NCI-H1105 (cell line): ENCODE measurements around the gene GBP7.
"Not testable (repeated sequence)": the region's sequence is repeated elsewhere in the genome, so short reads cannot be mapped to it uniquely, and the experiment has no call there.

Source experiments
- DNase-seq: peaks from one replicate; lab custom pipeline; 2025; lab: John Stamatoyannopoulos, UW

The GBP7 gene

DNA sequence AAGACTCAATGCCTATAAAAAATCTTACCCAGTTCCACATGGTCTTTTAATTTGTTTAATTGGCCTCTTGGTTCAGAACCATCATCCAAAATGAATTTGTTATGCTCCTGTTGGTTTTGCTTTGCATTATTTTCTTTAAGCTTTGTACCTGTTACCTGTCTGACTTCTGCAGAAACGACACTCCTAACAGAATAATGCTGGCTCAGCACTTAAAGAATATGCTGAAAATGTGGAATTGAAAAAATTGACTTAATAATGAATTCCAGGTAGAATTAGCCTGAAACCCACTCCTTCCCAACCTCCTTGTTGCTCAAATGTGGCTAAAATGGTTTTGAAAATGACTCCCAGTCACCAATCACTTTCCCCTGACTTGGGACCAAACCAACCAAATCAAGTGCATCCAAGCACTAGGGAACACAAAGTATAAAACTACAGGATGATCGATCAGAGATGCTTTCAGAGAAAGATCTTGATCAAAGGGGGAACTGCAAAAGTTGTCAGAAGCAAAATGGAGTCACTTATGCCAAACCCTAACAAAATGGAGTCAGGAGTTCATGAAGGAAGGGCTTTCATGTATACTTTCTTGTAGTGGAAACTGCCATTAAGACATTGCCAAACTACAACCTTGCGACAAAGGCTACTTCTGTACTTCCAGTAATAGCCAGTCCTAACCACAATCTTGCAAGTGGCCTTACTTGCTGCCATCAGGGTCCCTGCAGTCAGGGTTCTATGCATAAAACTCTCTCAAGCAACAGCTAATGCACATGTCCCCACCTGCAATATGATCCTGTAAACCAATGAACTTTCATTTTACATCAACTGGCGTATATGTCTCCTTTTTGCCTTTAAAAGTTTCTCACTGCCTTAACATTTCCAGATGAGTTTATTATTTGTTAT lies 5.4 kb downstream of the GBP7 start:
- DNase-seq = no peak

DNA sequence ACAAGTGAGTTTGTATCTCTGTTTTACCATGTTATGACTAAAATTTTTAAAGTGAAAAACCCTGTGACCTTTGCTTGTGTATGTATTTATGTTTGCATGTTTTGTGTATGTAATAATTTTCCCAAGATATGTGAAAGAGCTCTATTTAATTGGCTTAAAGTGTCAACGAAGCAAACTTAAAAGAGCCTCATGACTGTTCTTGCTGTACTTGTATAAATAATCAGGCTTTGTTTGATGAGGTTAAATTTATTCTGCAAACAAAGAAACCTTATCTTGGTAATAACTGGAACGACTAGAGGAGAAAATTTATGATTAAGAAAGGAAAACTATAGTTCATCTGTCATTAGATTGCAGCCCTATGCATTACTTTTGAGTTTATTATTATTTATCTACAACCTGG lies 6.6 kb downstream of the GBP7 start:
- no peak for DNase-seq

DNA sequence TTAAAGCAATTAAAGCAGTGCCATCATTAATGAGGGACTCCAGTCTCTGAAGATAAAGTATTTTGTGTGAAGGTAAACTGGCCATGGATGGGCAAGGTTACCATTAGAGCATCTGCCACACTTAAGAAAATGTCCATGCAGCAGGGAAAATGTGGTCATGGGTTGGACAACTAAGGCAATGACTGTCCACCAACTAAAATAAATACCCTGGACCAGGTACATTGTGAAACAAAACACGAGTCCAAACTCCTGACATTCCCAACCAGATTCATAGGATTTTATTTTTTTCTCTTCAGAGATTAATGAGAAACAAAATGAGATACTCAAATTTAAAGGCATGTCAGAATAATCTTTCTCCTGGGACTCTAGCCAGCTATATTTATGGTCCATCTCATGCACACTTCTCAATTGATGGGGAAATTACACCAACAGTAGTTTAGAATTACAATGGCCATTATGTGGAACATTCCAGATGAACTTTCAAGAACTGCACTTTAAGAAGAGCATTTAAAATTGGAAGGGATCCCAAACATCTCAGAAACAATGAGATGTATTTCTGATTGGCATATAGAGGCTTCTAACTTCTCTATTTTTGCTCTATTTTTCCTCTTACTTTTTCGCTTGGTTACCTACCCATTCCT lies 8.1 kb downstream of the GBP7 start:
- peak; percentile 19 for DNase-seq

DNA sequence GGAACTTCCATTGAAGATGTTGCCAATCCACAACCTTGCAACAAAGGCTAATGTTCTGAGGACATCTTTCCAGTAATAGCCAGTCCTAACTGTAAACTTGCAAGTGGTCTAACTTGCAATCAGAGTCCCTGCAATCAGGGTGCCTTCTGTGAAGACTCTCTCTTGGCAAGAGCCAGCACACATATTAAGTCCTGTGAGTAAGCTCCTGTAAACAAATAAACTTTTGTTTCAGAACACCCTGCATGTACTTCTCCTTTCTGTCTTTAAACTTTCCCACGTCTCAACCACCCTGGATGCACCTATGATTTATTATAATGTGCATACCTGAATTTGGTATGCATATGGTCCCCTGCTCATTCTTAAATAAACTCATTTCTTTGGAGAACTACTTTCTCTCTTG lies 9.1 kb downstream of the GBP7 start:
- DNase-seq = no peak

DNA sequence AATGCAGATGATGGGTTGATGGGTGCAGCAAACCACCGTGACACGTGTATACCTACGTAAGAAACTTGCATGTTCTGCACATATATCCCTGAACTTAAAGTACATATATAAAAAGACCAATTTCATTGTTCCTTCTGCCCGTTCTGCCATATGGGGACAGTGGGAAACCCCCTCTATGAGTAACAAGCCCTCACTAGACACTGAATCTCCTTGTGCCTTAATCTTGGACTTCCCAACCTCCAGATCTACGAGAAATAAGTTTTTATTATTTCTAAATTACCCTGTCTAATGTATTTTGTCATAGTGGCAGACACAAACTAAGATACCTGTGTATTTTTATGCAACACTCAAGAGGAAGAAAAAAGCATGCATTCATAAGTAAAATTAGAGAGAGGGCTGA lies 10.0 kb downstream of the GBP7 start:
- DNase-seq = no peak

DNA sequence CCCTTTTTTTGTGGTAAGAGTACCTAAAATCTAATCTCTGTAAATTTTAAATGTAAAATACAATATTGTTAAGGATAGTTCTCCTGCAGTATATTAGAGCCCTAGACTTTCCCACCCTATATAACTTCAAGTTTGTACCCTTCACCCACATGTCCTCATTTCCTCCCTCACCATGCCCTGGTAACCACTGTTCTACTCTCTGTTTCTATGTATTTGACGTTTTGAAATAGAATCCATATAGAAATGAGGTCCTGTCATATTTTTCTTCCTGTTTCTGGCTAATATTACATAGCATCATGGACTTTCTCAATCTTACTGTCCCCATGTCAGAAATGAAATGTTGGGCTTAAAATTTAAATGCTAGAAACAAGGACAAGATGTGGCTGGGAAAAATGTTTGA lies 24.8 kb downstream of the GBP7 start:
- DNase-seq = no peak

DNA sequence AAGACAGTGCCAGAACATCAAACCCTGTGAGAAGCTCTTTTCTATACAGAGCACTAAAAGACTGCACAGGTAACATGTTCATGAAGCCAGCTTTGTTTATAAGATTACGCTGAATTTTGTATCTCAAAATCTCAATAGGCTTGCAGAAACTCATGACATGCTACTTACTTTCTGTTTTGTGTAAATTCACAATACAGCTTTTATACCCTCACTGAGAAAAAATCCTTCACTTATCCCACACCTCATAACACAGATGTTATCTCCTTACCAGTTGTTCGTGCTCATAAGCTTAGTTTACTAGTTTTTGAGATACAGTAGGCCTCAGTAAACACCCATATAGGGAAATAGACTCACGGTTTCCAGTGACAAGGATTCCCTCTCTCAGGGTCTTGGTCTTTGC lies 25.8 kb downstream of the GBP7 start:
- no peak for DNase-seq

DNA sequence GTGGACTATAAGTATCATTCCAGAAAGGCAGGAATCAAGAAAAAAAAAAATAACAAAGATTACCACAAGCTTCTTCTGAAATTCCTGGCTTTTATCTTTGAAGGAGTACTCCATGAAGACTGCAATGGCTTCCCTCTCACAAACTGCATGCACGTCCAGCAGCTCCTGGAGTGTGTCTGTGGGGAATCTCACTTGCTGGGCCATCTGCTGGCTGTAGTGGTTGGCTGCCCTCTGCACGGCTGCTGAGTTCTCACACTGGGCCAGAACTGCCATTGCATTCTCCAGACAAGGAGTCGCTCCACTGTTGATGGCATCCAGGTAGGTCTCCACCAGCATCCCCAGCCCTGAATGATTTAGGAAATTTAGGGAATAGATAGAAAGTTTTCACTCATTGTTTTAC lies 26.6 kb downstream of the GBP7 start:
- DNase-seq = no peak

DNA sequence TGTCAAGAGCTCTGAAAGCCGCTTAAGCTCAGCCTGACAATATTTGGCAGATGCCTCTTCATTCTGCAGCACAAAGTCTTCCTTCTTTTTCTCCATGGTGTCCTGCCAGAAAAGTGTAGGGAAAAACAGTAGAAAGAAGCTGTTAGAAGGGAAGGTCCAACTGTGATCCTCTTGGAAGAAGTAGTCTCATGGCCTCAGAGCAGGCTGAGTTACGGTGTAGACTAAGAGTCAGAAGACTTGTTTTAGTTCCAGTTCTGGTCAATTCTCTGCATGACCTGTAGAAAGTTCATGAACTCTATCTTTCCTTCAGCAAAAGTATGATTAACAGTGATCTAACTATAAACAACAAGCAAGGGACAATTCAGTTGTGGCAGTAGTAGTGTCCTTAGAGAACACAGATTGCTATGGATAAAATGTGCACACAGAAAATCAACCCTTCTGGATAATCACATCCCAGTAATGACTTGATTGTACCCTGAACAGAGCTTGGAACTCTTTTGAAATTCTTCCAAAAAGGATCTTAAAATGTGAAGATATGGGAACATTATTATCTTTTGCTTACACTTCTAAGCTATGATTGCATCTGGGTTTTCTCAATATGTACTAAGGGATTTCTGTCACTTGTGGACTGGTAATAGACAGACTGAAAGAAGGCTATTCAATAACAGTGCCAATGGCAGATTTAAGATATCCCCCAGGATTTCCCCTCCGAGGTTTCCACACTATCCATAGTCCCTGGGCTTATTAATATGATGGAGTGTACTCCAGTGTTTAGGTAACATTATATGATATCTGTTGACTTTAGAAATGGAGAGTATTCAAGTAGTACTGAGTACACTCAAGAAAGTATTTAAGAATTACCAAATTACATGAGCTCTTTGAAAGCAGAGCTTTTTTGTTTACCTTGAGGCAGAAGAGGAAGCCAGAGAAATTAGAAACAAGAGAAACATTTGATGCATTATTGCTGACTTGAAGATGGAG lies 27.8 kb downstream of the GBP7 start:
- no peak for DNase-seq

DNA sequence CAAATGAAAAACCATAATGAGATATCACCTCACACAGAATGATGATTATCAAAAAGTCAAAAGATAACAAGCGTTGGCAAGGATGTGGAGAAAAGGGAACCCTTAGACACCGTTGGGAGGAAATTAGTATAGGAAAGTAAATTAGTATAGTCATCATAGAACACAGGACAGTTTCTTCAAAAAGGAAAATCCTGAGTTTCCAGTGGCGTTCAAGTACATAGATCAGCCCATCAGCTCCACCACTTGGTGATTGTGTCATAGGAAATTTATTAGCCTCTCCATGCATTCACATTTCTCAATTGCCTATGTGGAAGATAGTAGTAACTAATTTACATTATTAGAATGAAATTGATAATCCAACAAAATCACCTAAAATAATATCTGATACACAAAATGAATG lies 29.1 kb downstream of the GBP7 start:
- no peak for DNase-seq

DNA sequence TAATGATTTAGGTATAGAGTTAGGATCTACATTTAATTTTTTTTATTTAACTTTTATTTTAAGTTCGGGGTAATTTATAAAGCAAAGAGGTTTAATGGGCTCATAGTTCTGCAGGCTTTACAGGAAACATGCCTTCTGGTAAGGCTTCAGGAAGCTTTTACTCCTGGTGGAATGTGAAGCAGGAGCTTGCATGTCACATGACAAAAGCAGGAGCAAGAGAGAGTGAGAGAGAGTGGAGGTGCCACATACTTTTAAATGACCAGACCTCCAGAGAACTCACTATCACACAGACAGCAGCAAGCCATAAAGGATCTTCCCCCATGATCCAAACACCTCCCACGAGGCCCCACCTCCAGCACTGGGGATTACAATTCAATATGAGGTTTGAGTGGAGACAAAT lies 32.3 kb downstream of the GBP7 start:
- DNase-seq = no peak

DNA sequence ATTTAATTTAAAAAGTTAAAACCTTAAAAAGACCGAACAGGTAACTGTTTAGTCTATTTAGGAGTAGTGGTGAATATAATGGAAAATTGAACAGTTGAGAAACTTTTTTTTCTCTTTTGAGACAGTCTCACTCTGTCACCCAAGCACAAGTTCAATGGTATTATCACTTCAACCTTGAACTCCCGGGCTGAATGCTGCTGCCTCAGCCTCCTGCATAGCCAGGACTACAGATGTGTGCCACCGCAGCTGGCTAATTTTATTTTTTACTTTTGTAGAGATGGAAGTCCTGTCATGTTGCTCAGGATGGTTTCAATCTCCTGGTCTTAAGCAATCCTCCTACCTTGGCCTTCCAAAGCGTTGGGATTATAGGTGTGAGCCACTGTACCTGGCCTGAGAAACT lies 33.6 kb downstream of the GBP7 start:
- DNase-seq = no peak

DNA sequence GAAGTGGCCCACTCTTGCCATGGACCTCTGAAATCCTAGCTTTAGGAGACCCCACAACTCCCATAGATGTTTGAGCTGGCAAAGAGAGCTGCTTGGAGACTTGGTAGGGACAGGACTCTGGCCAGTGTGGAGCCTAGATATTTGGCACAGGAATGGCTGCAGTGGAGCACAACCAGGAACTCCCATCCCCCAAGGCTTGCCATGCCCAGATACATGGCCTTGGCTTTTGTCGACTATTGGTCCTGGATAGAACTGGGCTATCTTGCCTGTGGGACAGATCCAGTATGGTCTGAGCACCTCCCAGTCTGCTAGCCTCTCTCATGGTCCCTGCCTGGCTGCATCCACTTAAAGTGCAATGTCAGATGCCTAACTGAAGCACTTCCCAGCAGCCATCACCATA lies 42.1 kb downstream of the GBP7 start:
- no peak for DNase-seq

DNA sequence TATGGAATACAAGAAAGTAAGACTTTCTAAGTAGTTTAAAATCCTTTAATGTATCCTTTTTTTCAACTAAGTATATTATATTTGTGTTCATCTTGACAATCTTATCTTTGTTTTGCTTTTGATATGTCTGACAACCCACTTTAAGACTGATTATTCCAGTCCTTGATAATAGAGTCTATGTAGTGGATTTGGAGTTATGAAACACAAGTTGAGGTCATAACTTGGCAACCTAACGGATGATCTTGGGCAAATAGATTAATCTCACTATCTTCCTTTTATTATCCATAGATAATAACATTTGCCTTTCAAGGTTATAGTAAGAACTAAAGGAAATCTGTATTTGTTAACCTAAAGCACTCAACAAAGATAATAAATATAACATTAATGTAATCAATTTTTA lies 45.1 kb downstream of the GBP7 start:
- no peak for DNase-seq

DNA sequence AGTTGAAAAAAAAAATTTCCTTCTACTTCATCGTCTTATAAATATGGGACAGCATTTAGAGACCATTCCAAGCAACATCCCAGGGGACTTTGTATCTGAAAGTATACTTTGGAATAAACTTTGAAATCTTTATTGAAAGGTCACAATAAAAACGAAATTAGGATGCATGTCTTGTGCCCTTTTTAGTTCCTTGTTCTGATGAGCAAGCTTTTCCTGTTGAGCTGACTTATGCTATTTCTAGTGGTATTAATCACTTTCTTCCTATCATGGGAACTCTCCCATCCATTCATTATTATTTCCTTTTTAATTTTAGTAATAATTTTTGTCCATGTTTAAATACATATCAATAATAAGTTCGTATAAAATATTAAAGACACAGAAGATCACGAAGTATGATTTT lies 45.9 kb downstream of the GBP7 start:
- no peak for DNase-seq

DNA sequence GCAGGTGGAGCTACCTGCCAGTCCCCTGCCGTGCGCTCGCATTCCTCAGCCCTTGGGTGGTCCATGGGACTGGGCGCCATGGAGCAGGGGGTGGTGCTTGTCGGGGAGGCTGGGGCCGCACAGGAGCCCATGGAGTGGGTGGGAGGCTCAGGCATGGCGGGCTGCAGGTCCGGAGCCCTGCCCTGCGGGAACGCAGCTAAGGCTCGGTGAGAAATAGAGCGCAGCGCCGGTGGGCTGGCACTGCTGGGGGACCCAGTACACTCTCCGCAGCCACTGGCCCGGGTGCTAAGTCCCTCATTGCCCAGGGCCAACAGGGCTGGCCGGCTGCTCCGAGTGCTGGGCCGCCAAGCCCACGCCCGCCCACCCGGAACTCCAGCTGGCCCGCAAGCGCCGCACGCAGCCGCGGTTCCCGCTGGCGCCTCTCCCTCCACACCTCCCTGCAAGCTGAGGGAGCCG lies 47.8 kb downstream of the GBP7 start:
- not testable (repeated sequence) for DNase-seq

DNA sequence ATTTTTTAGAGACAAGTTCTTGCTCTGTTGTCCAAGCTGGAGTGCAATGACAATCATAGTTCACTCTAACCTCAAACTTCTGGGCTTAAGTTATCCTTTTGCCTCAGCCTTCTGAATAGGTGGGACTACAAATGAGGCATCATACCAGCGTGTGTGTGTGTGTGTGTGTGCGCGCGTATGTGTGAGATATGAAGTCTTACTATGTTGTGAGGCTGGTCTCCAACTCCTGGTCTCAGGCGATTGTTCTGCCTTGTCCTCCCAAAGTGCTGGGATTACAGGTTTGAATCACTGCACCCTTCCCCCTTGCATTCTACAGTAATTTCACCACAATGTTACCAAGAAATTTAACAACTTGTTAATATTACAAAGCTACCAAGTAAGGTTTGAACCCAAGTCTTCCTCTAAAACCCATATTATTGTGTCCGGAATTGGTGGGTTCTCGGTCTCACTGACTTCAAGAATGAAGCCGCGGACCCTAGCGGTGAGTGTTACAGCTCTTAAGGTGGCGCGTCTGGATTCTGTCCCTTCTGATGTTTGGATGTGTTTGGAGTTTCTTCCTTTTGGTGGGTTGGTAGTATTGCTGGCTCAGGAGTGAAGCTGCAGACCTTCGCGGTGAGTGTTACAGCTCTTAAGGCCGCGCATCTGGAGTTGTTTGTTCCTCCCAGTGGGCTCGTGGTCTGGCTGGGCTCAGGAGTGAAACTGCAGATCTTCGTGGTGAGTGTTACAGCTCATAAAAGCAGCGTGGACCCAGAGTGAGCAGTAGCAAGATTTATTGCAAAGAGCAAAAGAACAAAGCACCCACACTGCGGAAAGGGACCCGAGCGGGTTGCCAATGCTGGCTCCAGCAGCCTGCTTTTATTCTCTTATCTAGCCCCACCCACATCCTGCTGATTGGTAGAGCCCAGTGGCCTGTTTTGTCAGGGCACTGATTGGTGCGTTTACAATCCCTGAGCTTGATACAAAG lies 48.9 kb downstream of the GBP7 start:
- DNase-seq = not testable (repeated sequence)

DNA sequence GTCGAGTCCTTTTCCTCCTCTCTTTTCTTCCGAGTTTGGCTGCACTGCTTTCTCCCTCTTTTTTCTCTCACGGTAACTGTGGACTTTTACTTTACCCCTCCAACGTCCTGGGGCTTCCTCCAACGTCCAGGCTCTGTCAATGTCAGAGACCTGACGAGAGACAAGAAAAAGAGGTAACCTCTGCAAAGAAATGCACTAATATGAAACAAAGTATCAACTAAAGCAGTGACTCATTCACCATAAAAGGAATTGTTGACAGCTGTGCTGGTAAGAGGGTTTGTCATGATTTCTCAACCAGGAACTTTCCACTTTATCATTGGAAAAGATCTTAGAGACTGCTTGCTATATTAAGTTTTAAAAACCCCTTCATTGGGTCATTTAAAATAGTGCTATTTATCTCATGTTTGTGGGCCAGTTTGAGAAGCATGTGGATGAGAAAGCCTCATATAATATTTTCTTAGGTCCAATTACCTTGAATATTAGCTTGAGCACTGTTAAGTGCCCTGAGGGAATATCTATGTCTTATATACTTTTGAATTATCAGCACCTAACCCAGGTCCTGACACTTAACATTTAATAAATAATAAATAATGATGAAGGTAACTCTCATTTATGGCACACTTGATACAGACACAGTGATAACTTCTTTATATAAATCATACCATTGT lies 49.8 kb downstream of the GBP7 start, which contains the start of gene GBP2:
GBP2 (minus strand) TSS at position 202 of the 668 bp plus-strand sequence. CDS start 4,148 bp downstream, outside the sequence.
- no peak for DNase-seq

DNA sequence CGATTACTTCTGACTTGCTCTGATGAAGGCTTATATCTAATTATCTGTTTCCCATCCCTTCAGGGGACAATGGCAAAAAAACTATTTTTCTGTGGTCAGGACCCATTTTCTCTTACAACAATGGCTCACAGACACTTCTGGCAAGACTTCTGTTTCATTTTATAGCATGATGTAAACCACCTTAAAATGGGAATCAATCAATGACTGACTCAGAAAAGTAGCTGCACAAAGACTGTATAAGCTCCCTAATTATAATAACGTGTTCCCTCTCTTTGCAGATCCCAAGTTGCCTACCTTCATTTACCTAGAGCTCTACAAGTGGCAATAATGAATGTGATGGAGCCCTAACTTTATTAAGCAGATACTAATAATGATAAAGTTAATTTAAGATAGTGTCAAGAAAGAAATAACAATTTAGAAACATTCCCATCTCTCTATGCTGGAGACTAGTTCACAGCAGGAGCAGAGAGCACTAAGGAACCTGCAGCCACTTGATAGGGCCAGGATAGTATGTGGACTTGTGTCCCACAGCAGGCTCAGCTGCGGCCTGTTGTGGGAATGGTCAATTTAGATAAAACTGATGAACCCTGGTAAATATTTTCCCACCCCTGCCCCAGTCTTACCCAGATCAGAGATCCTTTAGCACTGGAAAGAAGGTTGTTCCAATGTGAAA lies 50.4 kb downstream of the GBP7 start:
- no peak for DNase-seq

DNA sequence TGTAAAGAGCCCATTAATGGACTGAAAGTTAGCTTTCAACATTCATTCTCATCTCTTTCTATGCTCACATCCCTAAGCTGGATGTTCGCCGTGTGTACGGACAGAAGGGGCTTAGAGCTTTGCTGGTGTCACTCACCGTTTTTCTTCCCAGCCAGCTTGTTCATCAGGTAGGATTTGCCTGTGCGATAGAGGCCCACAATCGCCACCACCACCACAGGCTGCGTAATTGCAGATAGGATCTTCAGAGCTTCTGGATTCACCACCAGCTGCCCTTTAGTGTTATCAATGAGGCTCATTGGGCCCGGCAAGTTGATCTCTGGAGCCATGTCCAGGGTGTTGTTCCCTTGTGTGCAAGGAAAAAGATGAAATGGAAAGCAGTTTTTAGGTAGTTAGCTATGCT lies 54.2 kb downstream of the GBP7 start:
- no peak for DNase-seq
